ENCODE data around the gene FER1L5.
"Not testable (repeated sequence)": the region's sequence is repeated elsewhere in the genome, so short reads cannot be mapped to it uniquely, and the experiment has no call there.

FER1L5 gene

DNA sequence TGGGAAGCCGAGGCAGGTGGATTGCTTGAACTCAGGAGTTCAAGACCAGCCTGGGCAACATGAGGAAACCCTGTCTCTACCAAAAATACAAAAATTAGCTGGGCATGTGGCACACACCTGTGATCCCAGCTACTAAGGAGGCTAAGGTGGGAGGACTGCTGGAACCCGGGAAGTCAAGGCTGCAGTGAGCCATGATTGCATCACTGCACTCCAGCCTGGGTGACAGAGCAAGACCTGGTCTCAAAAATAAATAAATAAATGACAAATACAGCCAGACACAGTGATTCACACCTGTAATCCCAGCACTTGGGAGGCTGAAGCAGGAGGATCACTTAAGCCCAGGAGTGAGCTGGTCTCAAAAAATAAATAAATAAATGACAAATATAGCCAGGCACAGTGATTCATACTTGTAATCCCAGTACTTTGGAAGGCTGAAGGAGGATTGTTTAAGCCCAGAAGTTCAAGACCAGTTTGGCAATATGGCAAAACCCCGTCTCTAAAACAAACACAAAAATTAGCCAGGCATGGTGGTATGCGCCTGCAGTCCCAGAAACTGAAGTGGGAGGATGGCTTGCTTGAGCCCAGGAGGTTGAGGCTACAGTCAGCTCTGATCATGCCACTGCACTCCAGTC lies 10.6 kb upstream of the FER1L5 start:
- DNase-seq (ENCODE audit: low read depth): no peak
- no peak overlapping the region for H3K4me3 ChIP-seq (ENCODE audit: low read depth, low read length)

DNA sequence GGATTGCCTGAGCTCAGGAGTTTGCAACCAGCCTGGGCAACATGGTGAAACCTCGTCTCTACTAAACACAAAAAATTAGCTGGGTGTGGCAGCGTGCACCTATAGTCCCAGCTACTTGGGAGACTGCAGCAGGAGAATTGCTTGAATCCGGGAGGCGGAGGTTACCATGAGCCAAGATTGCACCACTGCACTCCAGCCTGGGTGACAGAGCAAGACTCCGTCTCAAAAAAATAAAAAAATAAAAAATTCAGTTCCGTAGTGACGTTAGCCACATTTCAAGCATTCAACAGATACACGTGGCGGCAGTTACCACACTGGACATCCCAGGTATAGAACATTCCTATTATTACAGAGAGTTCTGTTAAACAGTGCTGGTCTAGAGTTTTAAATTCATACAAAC lies 8.9 kb upstream of the FER1L5 start:
- no peak for DNase-seq (ENCODE audit: low read depth)
- no peak overlapping the region for H3K4me3 ChIP-seq (ENCODE audit: low read depth, low read length)

DNA sequence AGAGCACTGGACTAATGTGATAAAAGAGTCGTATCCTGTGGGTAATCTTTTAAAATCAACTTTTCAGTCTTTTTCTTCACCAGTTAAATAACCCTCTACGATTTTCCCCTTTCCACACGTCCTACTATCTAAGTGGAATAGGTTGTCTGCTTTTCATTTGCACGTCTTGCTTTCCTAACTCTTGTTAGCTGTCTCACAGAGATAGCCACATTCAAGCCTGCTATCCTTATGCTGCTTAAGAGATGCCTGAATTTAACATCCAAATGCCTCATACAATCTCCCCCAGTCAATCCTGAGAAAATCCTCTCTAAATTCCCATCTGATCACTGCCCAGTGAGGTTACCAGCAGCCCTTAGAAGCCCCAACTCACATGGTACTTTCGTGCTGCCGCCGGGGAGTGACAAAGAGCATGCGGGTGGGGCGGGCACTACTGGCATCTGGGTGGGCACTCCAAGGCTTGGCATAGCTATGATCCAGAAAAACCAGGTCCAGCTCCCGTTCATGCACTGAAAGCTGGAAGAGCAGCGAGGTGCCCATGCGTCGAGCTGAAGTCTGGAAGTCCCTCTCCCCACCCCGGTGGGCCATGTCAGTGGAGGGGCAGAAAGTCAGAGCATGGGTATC lies 5.9 kb upstream of the FER1L5 start:
- no peak for DNase-seq (ENCODE audit: low read depth)
- H3K4me3 ChIP-seq (ENCODE audit: low read depth, low read length): peak overlapping the region; percentile 70

DNA sequence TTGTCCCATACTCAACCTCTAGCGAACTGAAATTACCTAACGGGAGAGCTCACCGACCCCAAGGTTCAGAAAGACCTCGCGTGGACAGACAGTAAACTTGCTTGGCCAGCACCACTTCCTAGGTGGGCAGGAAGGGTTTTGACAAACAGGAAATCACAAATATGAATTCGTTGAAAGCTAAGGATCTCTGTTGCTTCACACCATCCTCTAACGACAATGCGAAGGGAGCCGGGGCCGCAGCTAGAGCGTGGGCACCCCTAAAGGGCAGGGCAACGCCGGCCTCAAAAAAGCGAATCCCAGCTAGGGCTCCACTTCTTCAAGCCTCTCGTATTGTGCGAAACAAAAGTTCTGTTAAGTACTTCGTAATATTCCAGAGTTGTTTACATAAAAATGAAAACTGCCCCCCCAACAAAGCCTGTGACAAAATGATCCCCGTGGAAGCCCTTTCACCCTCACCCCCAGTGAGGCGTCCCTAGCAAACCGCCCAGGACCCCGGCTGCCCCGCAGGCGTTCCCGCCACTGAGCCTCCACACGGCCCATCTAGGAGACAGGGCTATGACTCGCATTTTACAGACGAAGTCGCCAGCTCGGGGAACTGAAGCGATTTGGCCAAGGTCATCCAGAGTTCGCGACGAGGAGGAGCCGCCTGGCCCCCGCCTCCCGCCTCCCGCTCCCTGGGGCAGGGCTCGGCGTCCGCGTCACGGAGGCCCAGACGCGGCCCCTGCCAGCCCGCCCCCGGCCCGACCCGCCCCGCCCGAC lies 5.0 kb upstream of the FER1L5 start:
- peak; percentile 47 for DNase-seq (ENCODE audit: low read depth)
- peak overlapping the region; percentile 70 for H3K4me3 ChIP-seq (ENCODE audit: low read depth, low read length)

DNA sequence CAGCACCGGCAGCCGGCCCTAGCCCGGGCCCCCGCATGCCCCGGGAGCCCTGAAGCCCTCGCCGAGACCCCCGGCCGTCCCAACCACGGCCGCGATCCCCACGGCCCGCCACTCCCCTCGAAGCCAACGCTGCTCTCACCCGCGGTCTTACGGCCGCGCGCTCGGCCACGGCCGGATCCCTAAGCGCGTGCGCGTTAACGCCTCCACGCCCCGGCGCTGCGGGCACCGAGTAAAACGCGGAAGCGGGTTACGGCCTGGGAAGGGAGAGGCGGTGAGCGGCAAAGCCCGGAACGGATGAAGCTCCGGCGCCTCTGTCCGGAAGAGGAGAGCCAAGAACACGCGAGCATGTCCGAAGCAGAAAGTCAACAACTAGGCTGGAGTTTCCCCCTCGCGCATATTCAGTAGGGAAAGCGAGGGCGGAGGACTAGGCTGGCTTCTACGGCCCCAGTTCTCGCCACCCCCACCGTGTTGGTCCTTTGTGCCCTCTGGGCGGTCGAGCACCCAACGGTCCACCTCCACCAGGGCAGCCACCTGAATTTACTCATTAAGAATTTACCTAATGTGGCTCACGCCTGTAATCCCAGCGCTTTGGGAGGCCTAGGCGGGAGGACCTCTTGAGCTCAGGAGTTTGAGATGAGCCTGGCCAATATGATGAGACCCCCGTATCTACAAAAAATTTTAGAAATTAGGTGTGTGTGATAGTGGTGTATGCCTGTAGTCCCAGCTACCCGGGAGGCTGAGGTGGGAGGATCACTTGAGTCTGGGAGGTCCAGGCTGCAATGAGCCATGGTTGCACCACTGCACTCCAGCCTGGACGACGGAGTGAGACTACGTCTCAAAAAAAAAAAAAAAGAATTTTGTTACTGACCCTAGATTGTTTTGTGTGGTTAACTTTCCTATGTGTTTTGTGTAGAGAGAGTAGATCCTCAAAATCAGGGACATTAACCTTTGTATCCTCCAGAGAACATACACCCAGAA lies 4.1 kb upstream of the FER1L5 start, which contains the start of gene KANSL3:
Gene KANSL3, minus strand, starts transcription at position 169 of the 978 bp plus-strand sequence. CDS start 1,177 bp downstream, outside the sequence.
- peak within 1 kb of the TSS; percentile 70 for H3K4me3 ChIP-seq (ENCODE audit: low read depth, low read length)
- peak; percentile 81 for DNase-seq (ENCODE audit: low read depth)

DNA sequence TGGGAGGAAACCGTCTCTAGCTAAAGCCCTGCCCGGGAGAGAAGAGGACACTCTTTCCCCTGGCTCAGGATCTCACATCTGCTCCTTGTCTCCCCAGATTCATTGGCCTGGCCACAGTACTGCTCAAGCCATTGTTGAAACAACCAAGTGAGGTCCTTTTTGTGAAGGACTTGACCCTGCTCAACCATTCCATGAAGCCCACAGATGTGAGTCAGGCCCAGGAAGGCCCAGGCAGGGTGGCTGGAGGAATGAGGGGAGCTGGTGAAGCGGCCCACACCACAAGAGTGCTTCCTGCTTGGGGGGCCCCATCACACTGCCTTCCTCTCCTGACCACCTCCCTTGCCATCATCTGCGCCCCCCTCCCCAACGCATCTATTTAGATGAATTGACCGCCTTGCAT lies 5.1 kb downstream of the FER1L5 start:
- no peak for DNase-seq (ENCODE audit: low read depth)
- no peak overlapping the region for H3K4me3 ChIP-seq (ENCODE audit: low read depth, low read length)

DNA sequence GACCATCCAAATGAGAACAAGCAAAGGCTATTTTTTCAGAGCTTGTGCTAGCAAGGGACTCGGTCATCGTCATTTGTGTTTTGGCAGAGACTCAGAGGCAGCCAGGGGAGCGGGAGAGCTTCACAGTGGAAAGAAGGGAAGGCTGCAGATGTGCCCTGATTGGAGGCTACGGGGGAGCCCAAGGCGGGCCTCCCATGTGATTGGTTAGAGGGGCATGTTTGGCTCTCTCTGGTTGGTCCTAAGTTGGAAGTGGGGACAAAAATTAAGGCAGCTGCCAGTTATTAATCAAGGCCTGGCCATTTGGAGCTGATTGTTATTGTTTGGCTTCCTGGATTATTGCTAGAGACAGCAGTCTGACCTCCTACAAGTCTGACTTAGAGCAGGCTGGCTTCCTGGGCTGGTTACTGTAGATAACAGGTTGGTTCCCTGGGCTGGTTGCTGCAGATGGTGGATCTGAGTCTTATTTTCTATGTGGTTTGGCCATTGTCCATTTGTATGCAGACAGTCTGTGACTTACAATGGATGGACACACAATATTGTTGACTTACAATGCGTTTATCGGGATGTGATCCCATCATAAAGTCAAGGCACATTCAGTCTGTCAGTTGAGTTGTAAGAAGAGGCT lies 5.9 kb downstream of the FER1L5 start:
- no peak for DNase-seq (ENCODE audit: low read depth)
- no peak overlapping the region for H3K4me3 ChIP-seq (ENCODE audit: low read depth, low read length)

DNA sequence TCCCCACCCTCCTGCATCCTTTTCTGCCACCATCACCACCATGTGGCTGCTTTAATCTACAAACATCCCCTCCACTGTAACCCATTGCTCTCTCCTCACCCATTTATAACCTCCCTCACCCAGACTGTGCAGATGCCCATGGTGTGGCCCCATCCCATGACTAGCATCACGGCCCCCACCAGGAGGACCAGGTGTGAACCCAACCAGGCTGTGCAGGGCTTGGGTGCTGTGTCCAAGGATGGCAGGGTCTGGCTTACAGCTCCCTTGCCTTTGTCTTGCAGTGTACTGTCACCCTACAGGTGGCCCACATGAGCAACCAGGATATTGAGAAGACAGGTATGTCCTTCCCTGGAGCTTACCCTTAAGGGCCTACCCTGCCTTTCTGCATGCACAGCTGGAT lies 6.8 kb downstream of the FER1L5 start:
- no peak overlapping the region for H3K4me3 ChIP-seq (ENCODE audit: low read depth, low read length)
- DNase-seq (ENCODE audit: low read depth): no peak

DNA sequence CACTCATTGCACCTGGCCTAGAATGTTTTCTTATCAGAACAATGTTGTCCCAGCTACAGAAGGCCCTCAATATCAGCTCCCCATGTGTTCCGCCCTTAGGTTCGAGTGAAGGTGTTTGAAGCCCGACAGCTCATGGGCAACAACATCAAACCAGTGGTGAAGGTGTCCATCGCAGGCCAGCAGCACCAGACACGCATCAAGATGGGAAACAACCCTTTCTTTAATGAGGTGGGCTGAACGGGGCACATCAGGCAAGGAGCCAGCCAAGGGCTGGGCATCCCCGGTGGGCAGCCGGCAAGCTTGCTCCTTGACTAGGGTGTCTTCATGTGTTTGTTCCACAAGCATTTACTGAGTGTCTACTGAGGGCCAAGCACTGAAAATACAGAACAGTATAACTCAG lies 9.2 kb downstream of the FER1L5 start:
- no peak for DNase-seq (ENCODE audit: low read depth)
- no peak overlapping the region for H3K4me3 ChIP-seq (ENCODE audit: low read depth, low read length)

DNA sequence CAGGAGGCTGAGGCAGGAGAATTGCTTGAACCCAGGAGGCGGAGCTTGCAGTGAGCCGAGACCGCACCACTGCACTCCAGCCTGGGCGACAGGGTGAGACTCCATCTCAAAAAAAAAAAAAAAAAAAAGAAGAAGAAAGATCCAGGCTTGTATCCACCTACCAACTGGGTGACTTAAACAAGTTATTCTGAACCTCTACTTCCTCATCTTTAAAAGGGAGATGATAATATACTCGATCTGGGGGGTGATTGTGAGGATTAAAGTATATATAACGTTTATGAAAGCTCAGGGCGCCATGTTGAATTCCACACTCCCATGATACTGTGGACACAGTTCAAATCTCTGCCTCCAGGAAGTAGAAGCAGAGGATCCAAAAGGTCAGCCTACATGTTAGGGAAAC lies 12.2 kb downstream of the FER1L5 start:
- H3K4me3 ChIP-seq (ENCODE audit: low read depth, low read length); DNase-seq (ENCODE audit: low read depth): not testable (repeated sequence)

DNA sequence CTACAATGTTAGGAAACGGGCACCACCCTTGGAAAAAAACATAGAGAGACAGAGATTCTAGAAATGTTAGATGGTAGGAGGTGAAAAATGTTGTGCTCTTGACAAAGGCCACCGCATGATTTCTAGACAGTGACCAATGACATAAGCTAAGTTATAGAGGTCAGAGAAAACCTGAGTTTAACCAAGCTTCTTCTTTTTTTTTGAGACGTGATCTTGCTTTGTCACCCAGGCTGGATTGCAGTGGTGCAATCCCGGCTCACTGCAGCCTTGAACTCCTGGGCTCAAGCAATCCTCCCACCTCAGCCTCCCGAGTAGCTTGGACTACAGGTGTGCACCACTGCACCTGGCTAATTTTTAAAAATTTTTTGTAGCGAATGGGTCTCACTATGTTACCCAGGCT lies 13.0 kb downstream of the FER1L5 start:
- no peak overlapping the region for H3K4me3 ChIP-seq (ENCODE audit: low read depth, low read length)
- DNase-seq (ENCODE audit: low read depth): no peak

DNA sequence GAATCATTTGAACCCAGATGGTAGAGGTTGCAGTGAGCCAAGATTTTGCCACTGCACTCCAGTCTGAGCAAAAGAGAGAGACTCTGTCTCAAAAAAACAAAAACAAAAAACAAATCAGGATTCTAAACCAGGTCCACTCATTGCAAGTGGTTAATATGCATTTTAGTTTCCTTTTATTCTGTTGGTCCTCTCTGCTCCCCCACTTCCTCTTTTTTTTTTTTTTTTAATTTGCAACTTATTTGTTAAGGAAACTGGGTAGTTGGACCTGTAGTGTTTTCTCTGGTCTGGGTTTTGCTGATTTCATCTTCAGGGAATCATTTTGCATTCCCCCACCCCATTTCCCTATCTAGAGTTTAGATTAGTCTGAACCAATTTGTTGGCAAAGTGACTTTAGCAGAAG lies 14.0 kb downstream of the FER1L5 start:
- DNase-seq (ENCODE audit: low read depth): no peak
- no peak overlapping the region for H3K4me3 ChIP-seq (ENCODE audit: low read depth, low read length)

DNA sequence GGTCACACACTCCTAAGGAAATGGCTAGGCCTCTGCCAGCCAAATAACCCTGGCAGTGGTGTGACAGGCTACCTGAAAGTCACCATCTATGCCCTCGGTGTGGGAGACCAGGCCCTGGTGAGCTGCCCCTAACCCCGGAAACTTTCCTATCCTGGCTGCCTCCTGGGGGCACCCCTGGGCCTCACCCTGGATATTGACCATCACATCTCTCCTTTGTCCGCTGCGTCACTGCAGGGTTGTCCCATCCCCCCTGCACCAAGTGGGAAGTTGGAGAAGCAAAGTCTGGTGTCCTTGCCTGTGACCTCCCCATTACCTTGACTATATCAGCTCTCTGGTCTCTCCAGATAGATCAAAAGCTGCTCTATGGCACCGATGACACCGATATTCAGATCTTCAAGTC lies 18.8 kb downstream of the FER1L5 start:
- DNase-seq (ENCODE audit: low read depth): no peak
- H3K4me3 ChIP-seq (ENCODE audit: low read depth, low read length): no peak overlapping the region

DNA sequence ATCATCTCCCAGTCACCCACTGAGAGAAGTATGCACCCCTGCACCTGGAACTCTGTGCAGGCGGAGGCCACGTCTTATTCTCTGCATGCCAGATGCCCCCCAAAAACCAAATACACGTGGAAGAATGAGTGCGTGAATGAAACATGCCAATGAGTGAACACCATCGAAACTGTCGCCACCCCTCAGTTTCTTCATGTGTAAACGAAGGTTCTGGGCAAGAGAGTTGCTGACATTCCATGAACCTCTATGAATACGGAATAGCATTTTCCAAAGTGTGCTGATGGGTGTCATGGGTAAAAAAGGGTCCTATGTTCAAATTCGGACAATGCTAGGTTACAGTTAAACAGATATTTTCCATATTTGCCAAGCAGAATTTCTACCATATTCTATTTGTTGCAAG lies 19.8 kb downstream of the FER1L5 start:
- no peak for DNase-seq (ENCODE audit: low read depth)
- no peak overlapping the region for H3K4me3 ChIP-seq (ENCODE audit: low read depth, low read length)

DNA sequence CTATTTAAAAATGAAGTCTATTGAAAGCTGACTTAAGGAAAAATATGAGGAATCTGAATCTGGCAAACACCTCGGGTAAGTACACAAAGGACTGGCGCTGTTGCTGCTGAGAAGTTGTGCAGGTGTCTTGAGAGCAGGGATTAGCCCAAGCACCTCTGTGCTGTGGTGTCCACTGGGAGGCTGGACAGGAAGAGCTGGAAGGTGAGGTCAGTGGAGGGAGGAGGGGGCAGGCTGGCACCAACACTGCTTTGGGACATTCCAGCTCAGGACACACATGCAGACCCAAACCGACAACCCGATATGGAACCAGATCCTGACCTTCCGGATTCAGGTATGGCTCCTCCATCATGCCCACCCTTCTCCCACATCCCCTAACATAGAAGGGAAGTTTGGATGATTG lies 20.6 kb downstream of the FER1L5 start:
- no peak overlapping the region for H3K4me3 ChIP-seq (ENCODE audit: low read depth, low read length)
- no peak for DNase-seq (ENCODE audit: low read depth)

DNA sequence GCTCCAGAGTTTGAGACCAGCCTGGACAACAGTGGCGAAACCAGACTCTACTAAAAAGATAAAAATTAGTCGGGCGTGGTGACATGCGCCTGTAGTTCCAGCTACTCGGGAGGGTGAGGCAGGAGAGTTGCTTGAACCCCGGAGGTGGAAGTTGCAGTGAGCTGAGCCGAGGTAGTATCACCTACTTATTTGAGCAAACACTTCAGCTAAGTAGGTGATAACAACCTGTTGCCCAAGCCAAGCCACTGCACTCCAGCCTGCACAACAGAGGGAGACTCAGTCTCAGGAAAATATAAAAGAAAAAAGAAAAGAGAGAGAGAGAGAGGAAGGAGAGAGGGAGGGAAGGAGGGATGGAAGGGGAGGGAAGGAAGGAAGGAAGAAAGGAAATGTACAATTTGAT lies 21.3 kb downstream of the FER1L5 start:
- no peak overlapping the region for H3K4me3 ChIP-seq (ENCODE audit: low read depth, low read length)
- DNase-seq (ENCODE audit: low read depth): no peak

DNA sequence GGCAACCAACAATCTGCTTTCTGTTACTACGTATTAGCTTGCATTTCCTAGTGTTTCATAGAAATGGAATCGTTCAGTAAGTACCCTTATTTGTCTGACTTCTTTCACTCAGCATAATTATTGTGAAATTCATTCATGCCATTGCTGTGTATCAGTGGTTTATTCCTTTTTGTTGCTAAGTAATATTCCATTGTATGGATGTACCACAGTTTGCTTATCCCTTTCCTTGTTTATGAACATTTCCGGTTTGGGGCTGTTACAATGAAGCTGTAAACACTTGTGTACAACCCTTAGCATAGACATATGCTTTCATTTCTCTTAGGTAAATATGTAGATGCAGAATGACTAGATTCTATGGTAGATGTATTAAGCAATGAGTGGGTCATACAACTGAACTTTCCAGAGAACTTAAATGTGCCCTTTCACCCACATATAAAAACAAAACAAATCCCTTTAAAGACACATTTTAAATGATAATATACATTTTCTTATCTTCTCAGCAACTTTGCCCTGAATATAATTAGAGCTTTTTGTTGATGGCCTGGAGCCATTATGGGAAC lies 21.9 kb downstream of the FER1L5 start:
- no peak for DNase-seq (ENCODE audit: low read depth)
- H3K4me3 ChIP-seq (ENCODE audit: low read depth, low read length): no peak overlapping the region

DNA sequence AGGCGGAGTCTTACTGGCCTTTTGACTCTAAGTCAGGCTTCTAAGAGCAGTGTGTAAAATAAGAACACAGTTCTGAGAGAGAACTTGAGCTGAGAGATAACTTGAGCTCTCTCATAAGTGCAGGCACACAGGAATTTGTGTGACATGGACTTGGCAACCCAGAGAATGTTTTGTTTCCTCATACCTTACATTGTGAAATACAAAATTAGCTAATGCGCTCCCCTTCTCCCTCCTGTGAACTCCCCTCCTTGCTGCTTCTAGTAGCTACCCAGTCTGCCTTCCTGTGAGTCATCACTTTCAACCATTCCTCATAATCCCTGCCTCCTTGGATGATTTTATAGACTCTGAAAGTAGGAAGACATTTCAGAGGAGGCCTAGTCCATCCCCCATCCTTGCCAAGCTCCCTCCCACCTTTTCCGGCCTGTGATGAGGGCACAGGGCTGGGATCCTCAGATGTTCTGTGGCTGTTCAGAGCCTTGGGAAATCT lies 22.6 kb downstream of the FER1L5 start:
- DNase-seq (ENCODE audit: low read depth): peak; percentile 97
- H3K4me3 ChIP-seq (ENCODE audit: low read depth, low read length): no peak overlapping the region

DNA sequence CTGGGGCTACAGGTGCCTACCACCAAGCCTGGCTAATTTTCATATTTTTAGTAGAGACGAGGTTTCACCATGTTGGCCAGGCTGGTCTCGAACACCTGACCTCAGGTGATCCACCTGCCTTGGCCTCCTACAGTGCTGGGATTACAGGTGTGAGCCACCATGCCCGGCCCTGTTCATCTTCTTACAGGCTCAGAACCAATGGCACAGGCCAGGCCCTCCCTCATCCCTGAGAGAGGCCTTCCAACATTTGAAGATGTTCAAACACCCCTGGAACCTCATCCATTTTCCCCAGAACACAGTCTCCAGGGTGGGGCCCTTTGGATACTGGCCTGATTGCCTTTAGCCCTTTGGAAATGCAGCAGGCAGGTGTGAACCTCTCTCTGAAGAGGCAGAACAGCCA lies 23.2 kb downstream of the FER1L5 start:
- not testable (repeated sequence) for H3K4me3 ChIP-seq (ENCODE audit: low read depth, low read length); DNase-seq (ENCODE audit: low read depth)

All from skeletal muscle cell (primary cell).